Measurements from ENCODE around the gene PRKCE.

PRKCE gene

GRCh38 chr2:46163804-46164528 is 512.5 kb downstream of the PRKCE start:
- DNase-seq, result no peak

GRCh38 chr2:46164529-46165301 is 513.2 kb downstream of the PRKCE start:
- DNase-seq, result no peak

- no peak for DNase-seq
Observed at GRCh38 chr2:46165916-46166315, 514.4 kb downstream of the PRKCE start.

- no peak for DNase-seq
Observed at GRCh38 chr2:46167406-46167805, 515.9 kb downstream of the PRKCE start.

- no peak for DNase-seq
Observed at GRCh38 chr2:46167924-46168323, 516.4 kb downstream of the PRKCE start.

GRCh38 chr2:46169467-46169866 is 518.0 kb downstream of the PRKCE start:
- no peak for DNase-seq

- DNase-seq, result no peak
Observed at GRCh38 chr2:46170026-46170425, 518.6 kb downstream of the PRKCE start.

GRCh38 chr2:46170611-46171350 is 519.3 kb downstream of the PRKCE start:
- DNase-seq, result no peak

- no peak for DNase-seq
Observed at GRCh38 chr2:46171411-46171953, 520.0 kb downstream of the PRKCE start.

- no peak for DNase-seq
Observed at GRCh38 chr2:46171996-46172546, 520.6 kb downstream of the PRKCE start.

- no peak for DNase-seq
Observed at GRCh38 chr2:46173030-46173429, 521.6 kb downstream of the PRKCE start.

GRCh38 chr2:46173636-46174250 is 522.3 kb downstream of the PRKCE start:
- DNase-seq, result no peak

- no peak for DNase-seq
Observed at GRCh38 chr2:46174345-46175170, 523.1 kb downstream of the PRKCE start.

GRCh38 chr2:46175419-46175818 is 523.9 kb downstream of the PRKCE start:
- no peak for DNase-seq

GRCh38 chr2:46177461-46178089 is 526.1 kb downstream of the PRKCE start:
- no peak for DNase-seq

GRCh38 chr2:46179037-46179621 is 527.7 kb downstream of the PRKCE start:
- no peak for DNase-seq

GRCh38 chr2:46180189-46180588 is 528.7 kb downstream of the PRKCE start:
- no peak for DNase-seq

GRCh38 chr2:46181306-46181705 is 529.8 kb downstream of the PRKCE start:
- DNase-seq, result no peak

- DNase-seq, result no peak
Observed at GRCh38 chr2:46181789-46182530, 530.5 kb downstream of the PRKCE start.

GRCh38 chr2:46183426-46183825 is 532.0 kb downstream of the PRKCE start:
- no peak for DNase-seq
